ENCODE results near the gene COL4A2.
"Not testable (repeated sequence)": the region's sequence is repeated elsewhere in the genome, so short reads cannot be mapped to it uniquely, and the experiment has no call there.

The COL4A2 gene

GRCh38 chr13:110496281-110496680, 189.2 kb downstream of the COL4A2 start:
- TF ChIP-seq CTCF (IDR thresholded peaks at IDR 0.05; ENCODE audit: low read depth, low read length, missing control alignments): no peak
- no peak for DNase-seq (ENCODE audit: low read depth)
- H3K4me3 ChIP-seq (ENCODE audit: low read depth, low read length): no peak overlapping the region

- no peak for DNase-seq (ENCODE audit: low read depth)
- TF ChIP-seq CTCF (IDR thresholded peaks at IDR 0.05; ENCODE audit: low read depth, low read length, missing control alignments): no peak
- no peak overlapping the region for H3K4me3 ChIP-seq (ENCODE audit: low read depth, low read length)
These were observed 189.9 kb downstream of the COL4A2 start for GRCh38 chr13:110497003-110497402.

GRCh38 chr13:110497896-110498295, 190.8 kb downstream of the COL4A2 start:
- DNase-seq (ENCODE audit: low read depth): not testable (repeated sequence)

GRCh38 chr13:110498327-110498726, 191.2 kb downstream of the COL4A2 start:
- H3K4me3 ChIP-seq (ENCODE audit: low read depth, low read length): no peak overlapping the region
- no peak for TF ChIP-seq CTCF (IDR thresholded peaks at IDR 0.05; ENCODE audit: low read depth, low read length, missing control alignments)
- no peak for DNase-seq (ENCODE audit: low read depth)

More at GRCh38 chr13:110497896-110498295, 190.8 kb downstream of the COL4A2 start:
- not testable (repeated sequence) for H3K4me3 ChIP-seq (ENCODE audit: low read depth, low read length)

- no peak for TF ChIP-seq CTCF (IDR thresholded peaks at IDR 0.05; ENCODE audit: low read depth, low read length, missing control alignments)
- H3K4me3 ChIP-seq (ENCODE audit: low read depth, low read length): no peak overlapping the region
- no peak for DNase-seq (ENCODE audit: low read depth)
These were observed 191.7 kb downstream of the COL4A2 start for GRCh38 chr13:110498765-110499164.

GRCh38 chr13:110499621-110500281, 192.7 kb downstream of the COL4A2 start:
- DNase-seq (ENCODE audit: low read depth): no peak

GRCh38 chr13:110500341-110500740, 193.3 kb downstream of the COL4A2 start:
- TF ChIP-seq CTCF (IDR thresholded peaks at IDR 0.05; ENCODE audit: low read depth, low read length, missing control alignments): no peak
- no peak overlapping the region for H3K4me3 ChIP-seq (ENCODE audit: low read depth, low read length)
- DNase-seq (ENCODE audit: low read depth): no peak

More at GRCh38 chr13:110499621-110500281, 192.7 kb downstream of the COL4A2 start:
- no peak for TF ChIP-seq CTCF (IDR thresholded peaks at IDR 0.05; ENCODE audit: low read depth, low read length, missing control alignments)
- H3K4me3 ChIP-seq (ENCODE audit: low read depth, low read length): no peak overlapping the region
